Prostate gland (tissue), 2 donors: Measurements from ENCODE around the gene BAIAP2L1.
"Not testable (repeated sequence)": the region's sequence is repeated elsewhere in the genome, so short reads cannot be mapped to it uniquely, and the experiment has no call there.

ENCODE experiments used
- CTCF ChIP-seq, 4 experiments: fragments of 200-600 bp in 2 of 4; fragments of 450-650 bp in 2 of 4; sonication (generic) in 2 of 4; IDR thresholded peaks; 1 replicate in 3 of 4; 2 replicates in 1 of 4; pipeline ENCODE4 v1.5.1; 2016 to 2019; ENCODE audit warnings: antibody characterized with exemption in 4 of 4, mild to moderate bottlenecking in 2 of 4, moderate library complexity in 2 of 4
- POLR2AphosphoS5 ChIP-seq: sonication (generic); formaldehyde crosslinking; IDR thresholded peaks from one replicate; pipeline ENCODE4 v1.6.1; 2017; ENCODE audit warnings: antibody characterized with exemption

- not testable (repeated sequence) for TF ChIP-seq POLR2AphosphoS5; CTCF (IDR thresholded peaks at IDR 0.05)
Observed at GRCh38 chr7:98315994-98316527, 84.8 kb downstream of the BAIAP2L1 start.
